GM18505 (cell line): ENCODE measurements around the gene CBARP.
A peak's percentile ranks its signal among the peaks of the same experiment; 100 is the strongest.
"Not testable (repeated sequence)": the region's sequence is repeated elsewhere in the genome, so short reads cannot be mapped to it uniquely, and the experiment has no call there.

ENCODE experiments used
- ATAC-seq: cut with Tn5 transposase; IDR thresholded peaks from one replicate; pipeline ENCODE4 v1.9.1; 2021; ENCODE audit not compliant: unreplicated experiment
- POLR2A ChIP-seq: IDR thresholded peaks from 4 replicates; pipeline ENCODE4 v1.6.1; 2011; ENCODE audit warnings: borderline replicate concordance; ENCODE audit not compliant: insufficient read depth, insufficient read length; ENCODE audit errors: extremely low read depth

The CBARP gene

GRCh38 chr19:1210227-1210538, 27.6 kb downstream of the CBARP start:
- TF ChIP-seq POLR2A = no peak
- no peak for ATAC-seq

GRCh38 chr19:1208830-1209229, 29.0 kb downstream of the CBARP start:
- ATAC-seq = not testable (repeated sequence)

- no peak for TF ChIP-seq POLR2A
- no peak for ATAC-seq
Observed at GRCh38 chr19:1206864-1207450, 30.8 kb downstream of the CBARP start.

GRCh38 chr19:1206150-1206863, 31.5 kb downstream of the CBARP start:
- no peak for ATAC-seq
- no peak for TF ChIP-seq POLR2A

GRCh38 chr19:1205114-1206099, 32.4 kb downstream of the CBARP start, which contains the start of gene STK11:
STK11 (plus strand) TSS chr19:1205778; CDS start chr19:1206914, 1,136 bp downstream.
- peak; percentile 65 for TF ChIP-seq POLR2A
- peak; percentile 81 for ATAC-seq

GRCh38 chr19:1200614-1201013, 37.2 kb downstream of the CBARP start:
- ATAC-seq = not testable (repeated sequence)

- no peak for ATAC-seq
Observed at GRCh38 chr19:1199531-1199930, 38.3 kb downstream of the CBARP start.

GRCh38 chr19:1189419-1189818, 48.4 kb downstream of the CBARP start:
- TF ChIP-seq POLR2A = no peak
- ATAC-seq = no peak

More at GRCh38 chr19:1199531-1199930, 38.3 kb downstream of the CBARP start:
- TF ChIP-seq POLR2A = no peak

GRCh38 chr19:1183543-1184172, 54.1 kb downstream of the CBARP start:
- no peak for ATAC-seq

GRCh38 chr19:1182727-1183126, 55.1 kb downstream of the CBARP start:
- ATAC-seq = no peak
- no peak for TF ChIP-seq POLR2A

More at GRCh38 chr19:1183543-1184172, 54.1 kb downstream of the CBARP start:
- TF ChIP-seq POLR2A = no peak

GRCh38 chr19:1182068-1182467, 55.7 kb downstream of the CBARP start:
- TF ChIP-seq POLR2A = no peak

GRCh38 chr19:1181606-1182005, 56.2 kb downstream of the CBARP start:
- no peak for ATAC-seq
- TF ChIP-seq POLR2A = no peak

More at GRCh38 chr19:1182068-1182467, 55.7 kb downstream of the CBARP start:
- ATAC-seq = no peak
